Femur (tissue), 1 donor: ENCODE results near the gene RUNX3.

Experiments used
- DNase-seq: peaks from one replicate; pipeline ENCODE4 v3.0.0-alpha.2; 2017

Gene RUNX3

GRCh38 chr1:24945354-24946326 lies 15.6 kb upstream of the RUNX3 start:
- no peak for DNase-seq

- no peak for DNase-seq
These were observed 14.2 kb upstream of the RUNX3 start for GRCh38 chr1:24944318-24944717.

GRCh38 chr1:24942789-24943188 lies 12.7 kb upstream of the RUNX3 start:
- no peak for DNase-seq

GRCh38 chr1:24941564-24941963 lies 11.5 kb upstream of the RUNX3 start:
- no peak for DNase-seq

GRCh38 chr1:24940231-24940630 lies 10.2 kb upstream of the RUNX3 start:
- no peak for DNase-seq

GRCh38 chr1:24939675-24940193 lies 9.7 kb upstream of the RUNX3 start:
- DNase-seq: no peak

GRCh38 chr1:24939040-24939674 lies 9.1 kb upstream of the RUNX3 start:
- no peak for DNase-seq

GRCh38 chr1:24938276-24938675 lies 8.2 kb upstream of the RUNX3 start:
- no peak for DNase-seq

GRCh38 chr1:24936684-24937083 lies 6.6 kb upstream of the RUNX3 start:
- DNase-seq: no peak

- no peak for DNase-seq
These were observed 5.8 kb upstream of the RUNX3 start for GRCh38 chr1:24935615-24936484.

GRCh38 chr1:24935196-24935526 lies 5.1 kb upstream of the RUNX3 start:
- DNase-seq: no peak

- DNase-seq: no peak
These were observed 4.5 kb upstream of the RUNX3 start for GRCh38 chr1:24934310-24935195.

- DNase-seq: no peak
These were observed 3.4 kb upstream of the RUNX3 start for GRCh38 chr1:24933468-24933867.

GRCh38 chr1:24932725-24933294 lies 2.7 kb upstream of the RUNX3 start:
- no peak for DNase-seq

- DNase-seq: peak; percentile 70
These were observed 2.2 kb upstream of the RUNX3 start for GRCh38 chr1:24932284-24932683.

GRCh38 chr1:24931468-24932231 lies 1.6 kb upstream of the RUNX3 start:
- DNase-seq: no peak

GRCh38 chr1:24931146-24931467 lies 1.0 kb upstream of the RUNX3 start:
- DNase-seq: no peak

GRCh38 chr1:24929398-24930259 lies 447 bp downstream of the RUNX3 start:
- DNase-seq: no peak

GRCh38 chr1:24928689-24929397 lies 1.2 kb downstream of the RUNX3 start:
- no peak for DNase-seq
